Non-pigmented ciliary epithelial cell (primary cell): ENCODE data around the gene KCTD3.

Experiments used
- DNase-seq: peaks from one replicate; pipeline ENCODE4 v3.0.0-alpha.2; 2010; ENCODE audit warnings: low read depth

The KCTD3 gene

GRCh38 chr1:215566556-215567490 is at the start of gene KCTD3:
Gene KCTD3 (plus strand): TSS chr1:215567304. CDS start chr1:215567686, 382 bp downstream.
- DNase-seq, result no peak

- peak; percentile 73 for DNase-seq
Measured at GRCh38 chr1:215517441-215517891, 49.6 kb upstream of the KCTD3 start.

GRCh38 chr1:215518594-215518993 is 48.5 kb upstream of the KCTD3 start:
- no peak for DNase-seq

- no peak for DNase-seq
Measured at GRCh38 chr1:215521279-215521678, 45.8 kb upstream of the KCTD3 start.

GRCh38 chr1:215523128-215523861 is 43.8 kb upstream of the KCTD3 start:
- DNase-seq, result no peak

GRCh38 chr1:215523906-215524305 is 43.2 kb upstream of the KCTD3 start:
- DNase-seq, result no peak

- DNase-seq, result no peak
Measured at GRCh38 chr1:215526147-215526845, 40.8 kb upstream of the KCTD3 start.

GRCh38 chr1:215526846-215527151 is 40.3 kb upstream of the KCTD3 start:
- DNase-seq, result no peak

- no peak for DNase-seq
Measured at GRCh38 chr1:215529111-215529510, 38.0 kb upstream of the KCTD3 start.

- DNase-seq, result no peak
Measured at GRCh38 chr1:215529571-215529970, 37.5 kb upstream of the KCTD3 start.

- DNase-seq, result no peak
Measured at GRCh38 chr1:215530401-215530984, 36.6 kb upstream of the KCTD3 start.

GRCh38 chr1:215539803-215540570 is 27.1 kb upstream of the KCTD3 start:
- DNase-seq, result no peak

GRCh38 chr1:215542301-215542700 is 24.8 kb upstream of the KCTD3 start:
- DNase-seq, result no peak

- no peak for DNase-seq
Measured at GRCh38 chr1:215543191-215543606, 23.9 kb upstream of the KCTD3 start.

GRCh38 chr1:215543806-215544205 is 23.3 kb upstream of the KCTD3 start:
- DNase-seq, result no peak

- no peak for DNase-seq
Measured at GRCh38 chr1:215544566-215544965, 22.5 kb upstream of the KCTD3 start.

GRCh38 chr1:215545096-215545495 is 22.0 kb upstream of the KCTD3 start:
- no peak for DNase-seq

GRCh38 chr1:215547011-215547410 is 20.1 kb upstream of the KCTD3 start:
- DNase-seq, result no peak

GRCh38 chr1:215551806-215552205 is 15.3 kb upstream of the KCTD3 start:
- DNase-seq, result no peak

GRCh38 chr1:215554865-215555264 is 12.2 kb upstream of the KCTD3 start:
- no peak for DNase-seq

GRCh38 chr1:215555531-215555930 is 11.6 kb upstream of the KCTD3 start:
- no peak for DNase-seq
